Measurements from ENCODE around the gene PAM16.

The PAM16 gene

GRCh38 chr16:4365615-4366014 lies 14.5 kb upstream of the PAM16 start:
- H3K4me1 Mint-ChIP-seq = no peaks in the 10 kb centered on the region
- no peaks in the 10 kb centered on the region for H3K9me3 Mint-ChIP-seq
- no peak overlapping the region for H3K4me3 Mint-ChIP-seq
- H3K27ac Mint-ChIP-seq = peak overlapping the region; percentile 41
- H3K36me3 Mint-ChIP-seq = no peaks in the 10 kb centered on the region
- no peaks in the 10 kb centered on the region for H3K27me3 Mint-ChIP-seq

GRCh38 chr16:4365014-4365406 lies 13.9 kb upstream of the PAM16 start:
- Mint-ChIP-seq H3K27ac (no peak overlapping the region), H3K27me3 (no peaks in the 10 kb centered on the region), H3K4me3 (no peak overlapping the region)

DNA sequence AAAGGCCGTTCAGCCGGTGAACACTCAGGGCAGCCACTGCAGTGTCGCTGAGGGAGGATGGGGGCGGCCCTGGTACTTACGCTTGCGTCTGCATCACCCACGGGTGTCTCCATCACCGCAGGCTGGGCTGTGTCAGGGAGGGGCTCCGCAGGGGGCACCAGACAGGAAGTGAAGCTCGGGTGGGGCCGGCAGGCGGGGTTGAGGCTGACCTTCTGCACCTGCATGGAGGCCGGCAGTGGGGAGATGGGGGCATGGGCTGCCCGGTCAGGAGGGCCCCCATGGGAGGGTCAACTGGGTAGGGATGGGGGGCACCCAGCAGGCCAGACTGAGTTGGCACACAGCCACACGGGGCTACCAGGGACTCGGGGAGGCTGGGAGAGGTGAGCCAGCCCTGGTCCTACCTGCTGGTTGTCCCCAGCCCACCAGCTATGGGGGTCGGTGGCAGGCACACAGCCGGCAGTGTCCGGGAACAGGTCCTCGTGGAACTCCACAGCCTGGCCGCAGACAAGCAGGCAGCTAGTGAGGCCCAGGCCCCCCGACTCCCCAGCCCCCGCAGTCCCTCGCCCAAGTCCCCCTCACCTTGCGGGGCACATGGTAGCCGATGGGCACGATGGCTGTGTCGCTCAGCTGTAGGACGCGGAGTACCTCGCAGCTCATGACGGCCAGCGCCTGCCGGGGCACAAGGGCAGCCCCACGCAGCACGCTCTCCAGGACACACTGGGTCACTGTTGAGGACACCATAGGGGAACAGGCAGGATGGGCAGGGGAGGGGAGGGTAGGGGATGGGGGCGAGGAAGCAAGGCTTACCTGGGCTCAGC lies 13.3 kb upstream of the PAM16 start:
- no peaks in the 10 kb centered on the region for H3K27me3 Mint-ChIP-seq
- no peaks in the 10 kb centered on the region for H3K36me3 Mint-ChIP-seq
- no peak overlapping the region for H3K4me3 Mint-ChIP-seq
- no peaks in the 10 kb centered on the region for H3K9me3 Mint-ChIP-seq
- H3K4me1 Mint-ChIP-seq = no peaks in the 10 kb centered on the region
- H3K27ac Mint-ChIP-seq = no peak overlapping the region

More at GRCh38 chr16:4365014-4365406, 13.9 kb upstream of the PAM16 start:
- H3K36me3 Mint-ChIP-seq = no peaks in the 10 kb centered on the region
- no peaks in the 10 kb centered on the region for H3K9me3 Mint-ChIP-seq
- H3K4me1 Mint-ChIP-seq = no peaks in the 10 kb centered on the region

DNA sequence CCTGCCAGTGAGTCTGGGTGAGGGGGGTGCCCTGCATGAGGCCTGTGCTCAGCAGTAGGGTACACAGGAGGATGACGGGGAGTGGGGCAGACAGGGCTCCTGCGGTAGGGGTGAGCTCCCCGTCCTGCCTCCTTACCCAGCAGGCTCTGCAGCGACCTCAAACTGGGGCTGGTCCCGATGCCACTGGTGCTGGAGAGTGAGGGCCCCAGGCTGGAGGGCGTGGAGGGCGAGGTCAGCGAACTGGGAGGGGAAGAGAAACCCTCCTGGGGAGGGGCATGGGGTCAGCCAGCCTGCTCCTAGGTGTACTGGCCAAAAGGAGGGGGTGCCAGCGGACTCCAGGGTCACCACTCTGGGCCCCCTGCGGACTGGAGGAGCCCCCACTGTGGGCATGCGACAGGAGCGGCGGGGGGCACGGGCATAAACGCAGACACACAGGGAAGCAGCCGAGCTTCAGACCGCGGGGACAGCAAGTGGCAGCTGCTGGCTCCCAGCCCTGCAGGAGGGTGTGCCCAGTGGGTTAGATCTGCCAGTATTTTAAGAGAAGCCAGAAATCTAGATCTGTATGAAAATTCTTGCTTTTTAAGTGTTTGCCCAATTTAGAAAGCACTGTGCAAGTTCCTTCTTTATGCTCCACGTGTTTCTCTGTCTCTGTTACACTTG lies 11.5 kb upstream of the PAM16 start:
- Mint-ChIP-seq H3K9me3 (no peaks in the 10 kb centered on the region), H3K27ac (peak overlapping the region; percentile 65), H3K4me3 (no peak overlapping the region), H3K36me3 (peaks cover 2% of the 10 kb centered on the region), H3K4me1 (no peaks in the 10 kb centered on the region), H3K27me3 (no peaks in the 10 kb centered on the region)

GRCh38 chr16:4361944-4362311 lies 10.8 kb upstream of the PAM16 start:
- Mint-ChIP-seq H3K27ac (no peak overlapping the region), H3K27me3 (no peaks in the 10 kb centered on the region), H3K4me3 (no peak overlapping the region), H3K4me1 (no peaks in the 10 kb centered on the region), H3K36me3 (peaks cover 2% of the 10 kb centered on the region), H3K9me3 (no peaks in the 10 kb centered on the region)

- Mint-ChIP-seq H3K4me1 (no peaks in the 10 kb centered on the region), H3K4me3 (no peak overlapping the region), H3K27ac (peak overlapping the region; percentile 76), H3K36me3 (peaks cover 2% of the 10 kb centered on the region), H3K9me3 (no peaks in the 10 kb centered on the region), H3K27me3 (no peaks in the 10 kb centered on the region)
Observed at GRCh38 chr16:4361033-4361943, 10.2 kb upstream of the PAM16 start.

DNA sequence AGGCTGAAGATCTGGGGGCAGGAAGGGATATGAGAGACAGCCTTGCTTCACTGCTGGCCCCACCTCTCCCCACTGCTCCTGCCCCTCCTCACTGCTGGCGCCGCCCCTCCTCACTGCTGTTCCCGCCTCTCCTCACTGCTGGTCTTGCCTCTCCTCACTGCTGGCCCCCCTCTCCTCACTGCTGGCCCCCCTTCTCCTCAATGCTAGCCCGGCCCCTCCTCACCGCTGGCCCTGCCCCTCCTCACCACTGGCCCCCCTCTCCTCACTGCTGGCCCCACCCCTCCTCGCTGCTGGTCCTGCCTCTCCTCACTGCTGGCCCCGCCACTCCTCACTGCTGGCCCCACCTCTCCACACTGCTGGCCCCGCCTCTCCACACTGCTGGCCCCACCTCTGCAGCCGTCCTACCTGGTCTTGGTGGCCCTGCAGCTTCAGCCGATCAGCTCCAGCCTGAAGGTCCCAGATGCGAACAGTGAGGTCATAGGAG lies 9.5 kb upstream of the PAM16 start:
- Mint-ChIP-seq H3K27me3 (no peaks in the 10 kb centered on the region), H3K36me3 (peaks cover 2% of the 10 kb centered on the region), H3K27ac (peak overlapping the region; percentile 76), H3K4me1 (no peaks in the 10 kb centered on the region), H3K9me3 (no peaks in the 10 kb centered on the region), H3K4me3 (no peak overlapping the region)

DNA sequence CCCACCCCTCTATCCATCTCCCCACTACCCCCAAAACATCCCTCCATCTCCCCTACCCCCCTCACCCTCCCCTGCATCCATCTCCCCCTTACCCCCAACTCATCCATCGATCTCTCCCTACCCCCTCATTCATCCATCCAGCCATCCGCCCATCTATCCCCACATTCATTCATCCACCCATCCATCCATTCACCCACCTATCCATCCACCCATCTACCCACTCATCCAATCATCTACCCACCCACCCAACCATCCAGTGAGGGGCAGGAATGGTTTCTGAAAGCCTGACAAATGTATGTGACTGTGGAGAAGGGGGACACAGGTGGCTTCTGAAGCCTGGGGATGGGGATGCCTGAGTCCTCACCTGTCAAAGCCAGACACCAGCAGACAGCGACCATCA lies 8.8 kb upstream of the PAM16 start:
- Mint-ChIP-seq H3K27me3 (no peaks in the 10 kb centered on the region), H3K4me3 (no peak overlapping the region), H3K4me1 (no peaks in the 10 kb centered on the region), H3K9me3 (no peaks in the 10 kb centered on the region), H3K27ac (no peak overlapping the region), H3K36me3 (peaks cover 2% of the 10 kb centered on the region)

DNA sequence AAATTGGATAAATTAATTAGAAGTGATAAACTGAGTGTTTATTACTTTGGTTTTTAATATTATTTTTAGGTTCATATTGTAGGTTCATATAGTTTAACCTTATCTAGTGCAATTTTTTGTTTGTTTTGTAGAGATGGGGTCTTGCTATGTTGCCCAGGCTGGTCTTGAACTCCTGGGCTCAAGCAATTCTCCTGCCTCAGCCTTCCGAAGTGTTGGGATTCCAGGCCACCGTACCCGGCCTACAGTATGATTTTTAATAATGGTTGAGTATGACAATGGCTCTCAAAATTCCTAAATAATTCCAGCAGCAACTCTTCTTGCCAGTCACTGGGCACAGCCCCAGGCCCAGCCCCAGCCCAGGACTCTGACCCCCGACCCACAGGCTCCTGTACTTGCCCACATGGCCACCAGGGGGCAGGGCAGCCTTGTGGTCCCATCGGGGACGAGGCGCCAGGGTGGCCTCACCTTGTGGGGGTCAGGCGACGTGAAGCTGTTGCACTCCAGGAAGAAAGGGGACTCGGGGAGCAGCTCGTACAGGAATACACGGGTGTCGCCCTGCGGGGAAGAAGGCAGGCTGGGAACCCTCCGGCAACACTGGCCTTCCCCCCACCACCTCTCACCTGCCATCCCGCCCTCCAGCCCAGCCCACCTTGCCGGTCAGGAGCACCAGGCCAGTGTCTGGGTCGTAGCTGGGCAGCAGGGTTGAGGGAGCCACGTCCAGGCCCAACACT lies 7.9 kb upstream of the PAM16 start:
- Mint-ChIP-seq H3K27ac (no peak overlapping the region), H3K36me3 (peaks cover 2% of the 10 kb centered on the region), H3K9me3 (no peaks in the 10 kb centered on the region), H3K4me3 (no peak overlapping the region), H3K27me3 (no peaks in the 10 kb centered on the region), H3K4me1 (no peaks in the 10 kb centered on the region)

DNA sequence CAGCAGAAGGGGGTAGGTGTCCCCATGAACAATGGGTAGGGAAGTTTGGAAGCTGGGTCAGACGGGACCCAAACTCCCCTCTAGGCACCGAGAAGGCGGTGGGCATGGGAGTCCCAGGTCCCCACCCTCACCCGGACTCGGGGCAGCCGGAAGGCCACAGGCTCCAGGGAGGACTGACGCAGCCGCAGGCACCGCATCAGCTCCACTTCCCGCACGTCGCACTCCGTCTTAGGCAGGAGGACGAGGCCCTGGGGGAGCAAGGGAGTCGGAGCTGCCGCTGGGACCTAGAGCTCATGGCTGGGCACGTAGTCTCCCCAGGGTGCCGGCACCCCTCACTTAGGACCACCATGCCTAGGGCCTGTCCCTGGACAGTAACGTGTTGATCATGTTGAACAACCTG lies 7.1 kb upstream of the PAM16 start:
- H3K36me3 Mint-ChIP-seq = peaks cover 2% of the 10 kb centered on the region
- H3K27me3 Mint-ChIP-seq = no peaks in the 10 kb centered on the region
- no peak overlapping the region for H3K4me3 Mint-ChIP-seq
- no peaks in the 10 kb centered on the region for H3K9me3 Mint-ChIP-seq
- H3K4me1 Mint-ChIP-seq = no peaks in the 10 kb centered on the region
- H3K27ac Mint-ChIP-seq = no peak overlapping the region

DNA sequence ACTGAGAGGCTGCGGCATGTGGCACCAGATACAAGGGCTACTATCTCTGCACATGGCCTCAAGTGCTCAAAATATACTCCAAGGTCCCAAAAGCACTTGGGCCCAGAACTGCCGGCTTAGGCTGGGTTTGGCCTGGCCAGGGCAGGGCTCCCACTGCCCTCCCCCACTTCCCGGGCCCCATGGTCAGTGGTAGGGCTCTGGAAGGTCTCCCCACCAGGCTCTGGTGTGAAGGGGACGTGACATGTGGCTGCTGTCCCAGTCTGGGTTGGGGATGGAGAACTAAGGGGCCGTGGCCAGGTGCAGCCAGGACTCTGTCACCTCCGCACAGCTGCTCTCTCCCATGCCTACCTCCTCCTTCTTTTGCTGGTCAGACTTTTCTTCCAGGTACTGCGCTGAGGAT lies 5.7 kb upstream of the PAM16 start:
- peaks cover 1% of the 10 kb centered on the region for H3K4me1 Mint-ChIP-seq
- H3K36me3 Mint-ChIP-seq = peaks cover 2% of the 10 kb centered on the region
- no peaks in the 10 kb centered on the region for H3K27me3 Mint-ChIP-seq
- H3K9me3 Mint-ChIP-seq = no peaks in the 10 kb centered on the region
- H3K4me3 Mint-ChIP-seq = no peak overlapping the region
- H3K27ac Mint-ChIP-seq = no peak overlapping the region

GRCh38 chr16:4354512-4355409 lies 3.6 kb upstream of the PAM16 start:
- Mint-ChIP-seq H3K4me1 (peaks cover 7% of the 10 kb centered on the region), H3K9me3 (no peaks in the 10 kb centered on the region), H3K27ac (no peak overlapping the region), H3K4me3 (no peak overlapping the region), H3K27me3 (no peaks in the 10 kb centered on the region), H3K36me3 (peaks cover 2% of the 10 kb centered on the region)

DNA sequence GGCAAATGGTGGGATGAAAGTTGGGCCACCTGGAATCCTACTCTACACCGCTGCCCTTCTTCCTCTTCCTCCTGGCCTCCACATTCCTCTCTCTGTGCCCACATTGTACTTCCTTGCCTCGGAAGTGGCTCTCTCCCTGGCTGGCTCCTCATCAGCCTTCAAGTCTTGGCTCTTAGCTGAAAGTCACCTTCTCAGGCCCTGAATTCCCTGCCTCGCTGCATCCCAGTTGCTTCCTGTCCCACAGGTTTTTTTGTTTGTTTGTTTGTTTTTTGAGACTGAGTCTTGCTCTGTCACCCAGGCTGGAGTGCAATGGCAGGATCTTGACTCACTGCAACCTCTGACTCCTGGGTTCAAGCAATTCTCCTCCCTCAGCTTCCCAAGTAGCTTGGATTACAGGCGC lies 2.6 kb upstream of the PAM16 start:
- H3K4me1 Mint-ChIP-seq = peaks cover 7% of the 10 kb centered on the region
- no peaks in the 10 kb centered on the region for H3K9me3 Mint-ChIP-seq
- peak overlapping the region; percentile 8 for H3K4me3 Mint-ChIP-seq
- no peaks in the 10 kb centered on the region for H3K36me3 Mint-ChIP-seq
- no peaks in the 10 kb centered on the region for H3K27me3 Mint-ChIP-seq
- no peak overlapping the region for H3K27ac Mint-ChIP-seq

DNA sequence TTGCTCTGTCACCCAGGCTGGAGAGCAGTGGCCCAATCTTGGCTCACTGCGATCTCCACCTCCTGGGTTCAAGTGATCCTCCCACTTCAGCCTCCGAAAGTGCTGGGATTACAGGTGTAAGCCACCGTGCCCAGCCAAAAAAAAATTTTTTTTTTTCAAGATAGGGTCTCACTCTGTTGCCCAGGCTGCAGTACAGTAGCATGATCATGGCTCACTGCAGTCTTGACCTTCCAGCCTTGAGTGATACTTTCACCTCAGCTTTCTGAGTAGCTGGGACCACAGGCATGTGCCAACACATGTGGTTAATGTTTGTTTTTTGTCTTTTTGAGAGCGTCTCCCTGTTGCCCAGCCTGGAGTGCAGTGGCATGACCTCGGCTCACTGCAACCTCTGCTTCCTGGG lies 1.7 kb upstream of the PAM16 start:
- Mint-ChIP-seq H3K36me3 (no peaks in the 10 kb centered on the region), H3K4me3 (no peak overlapping the region), H3K9me3 (no peaks in the 10 kb centered on the region), H3K27ac (no peak overlapping the region), H3K27me3 (no peaks in the 10 kb centered on the region), H3K4me1 (peaks cover 13% of the 10 kb centered on the region)
